Right kidney (tissue), 1 donor: Measurements from ENCODE around the gene UBE2E1.

Experiments
- DNase-seq: peaks from one replicate; pipeline ENCODE4 v3.0.0-alpha.2; 2016

UBE2E1 gene

DNA sequence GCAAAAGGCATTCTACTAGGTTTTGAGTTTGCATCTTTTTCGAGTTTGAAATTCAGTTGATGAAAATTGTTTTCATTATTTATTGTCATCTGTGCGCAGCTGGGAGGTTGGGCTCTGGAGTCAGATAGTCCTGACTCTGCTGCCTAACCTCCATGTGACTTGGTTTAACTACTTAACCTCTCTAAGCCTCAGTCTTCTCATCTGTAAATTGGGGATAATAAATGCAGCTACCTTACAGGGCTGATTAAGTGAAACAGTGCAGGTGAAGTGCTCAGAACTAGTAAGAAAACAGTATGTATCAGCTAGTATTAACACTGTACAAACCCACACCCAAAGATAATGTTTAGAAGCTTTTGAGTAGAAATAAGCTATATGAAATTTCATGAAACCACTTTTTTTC, 14.1 kb upstream of the UBE2E1 start:
- no peak for DNase-seq

GRCh38 chr3:23793528-23794134, 12.1 kb upstream of the UBE2E1 start:
- DNase-seq: no peak

DNA sequence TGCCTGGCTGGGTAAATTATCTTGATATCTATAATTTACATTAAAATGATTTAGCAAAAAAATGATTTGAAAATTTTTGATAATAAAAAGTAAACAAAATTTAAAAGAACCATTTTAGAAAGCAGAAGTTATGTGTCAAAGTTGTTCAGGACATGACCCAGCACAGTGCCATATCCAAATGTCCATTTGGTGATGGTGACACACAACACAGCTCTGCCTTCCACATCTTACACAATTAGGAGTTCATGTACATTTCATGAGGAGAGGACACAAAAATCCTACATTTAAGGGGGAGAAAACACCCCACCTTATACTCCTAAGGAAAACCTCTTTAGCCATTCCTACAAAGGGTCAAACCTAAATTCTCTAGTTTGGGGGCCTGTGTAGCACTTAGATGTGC, 10.7 kb upstream of the UBE2E1 start:
- no peak for DNase-seq

- DNase-seq: no peak
Observed at GRCh38 chr3:23796518-23796917, 9.2 kb upstream of the UBE2E1 start.

DNA sequence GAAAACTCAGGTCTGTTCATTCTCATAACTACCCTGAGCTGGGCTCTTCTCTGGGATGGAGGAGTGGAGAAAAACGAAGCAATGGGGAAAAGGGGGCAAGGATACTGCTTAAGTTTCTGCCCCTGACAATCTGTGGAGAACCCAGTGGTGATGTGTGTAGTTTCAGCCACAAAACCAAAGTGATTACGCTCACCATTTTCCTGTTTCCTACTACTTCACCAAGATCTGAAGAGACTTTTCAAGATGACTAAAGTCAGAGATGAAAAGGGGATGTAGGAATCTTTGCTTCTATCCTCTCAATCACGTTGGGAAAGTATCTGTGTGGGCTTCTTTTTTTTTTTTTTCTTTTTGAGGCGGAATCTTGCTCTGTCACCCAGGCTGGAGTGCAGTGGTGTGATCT, 8.3 kb upstream of the UBE2E1 start:
- DNase-seq: no peak

DNA sequence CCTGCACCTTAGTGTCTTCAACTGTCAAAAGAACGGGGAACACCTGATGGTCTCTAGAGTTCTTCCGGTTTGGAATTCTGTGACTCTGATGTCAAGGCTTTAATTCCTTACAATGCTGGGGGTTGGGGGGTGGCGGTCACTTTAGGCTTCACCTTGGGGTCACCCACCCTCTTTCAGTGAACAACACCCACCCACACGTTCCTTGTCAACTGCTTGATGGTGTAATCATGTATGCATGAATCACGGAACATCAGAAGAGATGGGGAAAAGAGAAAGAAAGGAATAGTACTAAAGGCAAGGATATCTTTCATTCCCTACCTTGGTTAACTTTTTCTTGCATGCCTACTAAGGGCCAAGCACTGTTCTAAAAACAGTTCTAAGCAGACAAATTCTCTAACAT, 7.3 kb upstream of the UBE2E1 start:
- no peak for DNase-seq

- no peak for DNase-seq
Observed at GRCh38 chr3:23798876-23799275, 6.9 kb upstream of the UBE2E1 start.

GRCh38 chr3:23800731-23801130, 5.0 kb upstream of the UBE2E1 start:
- DNase-seq: no peak

DNA sequence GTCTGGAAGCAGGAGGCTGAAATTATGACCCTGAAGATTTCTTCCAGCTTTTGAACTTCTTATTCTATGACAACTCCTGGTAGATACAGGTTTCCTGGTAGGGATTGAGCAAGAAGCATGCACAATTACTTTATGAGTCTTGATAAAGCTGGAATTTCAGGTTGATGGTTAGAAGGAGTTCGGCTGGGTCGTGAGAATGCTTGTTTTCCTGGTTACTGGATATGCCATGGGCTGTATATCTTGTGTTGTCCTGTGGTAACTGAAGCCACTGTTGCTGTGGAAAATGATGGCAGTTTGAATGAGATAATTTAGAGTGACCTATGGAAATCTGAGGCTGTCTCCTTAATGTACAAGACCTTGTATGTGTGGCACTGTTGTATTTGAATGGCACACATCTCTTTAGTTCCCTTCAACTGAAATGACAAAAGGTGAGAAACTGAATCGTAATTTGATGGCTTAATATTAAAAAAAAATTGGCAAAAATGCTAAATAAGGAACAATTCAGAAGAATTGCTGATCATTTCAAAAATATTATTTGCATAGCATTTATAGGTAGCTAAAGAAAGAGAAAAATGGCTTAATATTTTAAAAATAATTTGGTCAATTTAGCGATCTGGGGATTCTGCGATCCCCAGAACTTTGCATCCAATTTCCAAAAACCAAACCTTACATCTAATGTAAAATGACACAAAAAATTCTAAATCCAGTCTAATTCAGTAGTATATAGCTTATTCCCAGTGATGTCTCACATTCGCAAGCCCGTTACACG, 1.1 kb upstream of the UBE2E1 start:
- DNase-seq: no peak

DNA sequence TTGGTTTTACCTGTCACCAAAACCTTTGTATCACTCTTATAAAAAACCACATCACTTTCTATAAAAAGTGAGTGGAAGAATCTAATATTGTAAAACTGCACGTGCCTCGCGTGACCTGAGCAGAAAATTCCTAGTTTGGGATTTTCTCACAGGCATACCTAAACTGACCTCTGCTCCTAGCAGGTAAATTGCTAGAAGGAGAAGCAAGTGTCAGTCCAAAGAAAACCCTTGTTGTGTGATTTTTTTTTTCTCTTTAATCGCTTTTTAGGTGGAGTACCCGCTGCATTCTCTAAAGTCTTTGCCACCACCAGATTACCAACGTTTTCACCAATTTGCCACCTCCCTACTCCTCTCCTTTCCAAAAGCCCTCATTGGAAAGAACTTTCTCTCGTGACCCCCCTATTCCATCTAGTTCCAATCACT, 534 bp upstream of the UBE2E1 start:
- DNase-seq: peak; percentile 50

DNA sequence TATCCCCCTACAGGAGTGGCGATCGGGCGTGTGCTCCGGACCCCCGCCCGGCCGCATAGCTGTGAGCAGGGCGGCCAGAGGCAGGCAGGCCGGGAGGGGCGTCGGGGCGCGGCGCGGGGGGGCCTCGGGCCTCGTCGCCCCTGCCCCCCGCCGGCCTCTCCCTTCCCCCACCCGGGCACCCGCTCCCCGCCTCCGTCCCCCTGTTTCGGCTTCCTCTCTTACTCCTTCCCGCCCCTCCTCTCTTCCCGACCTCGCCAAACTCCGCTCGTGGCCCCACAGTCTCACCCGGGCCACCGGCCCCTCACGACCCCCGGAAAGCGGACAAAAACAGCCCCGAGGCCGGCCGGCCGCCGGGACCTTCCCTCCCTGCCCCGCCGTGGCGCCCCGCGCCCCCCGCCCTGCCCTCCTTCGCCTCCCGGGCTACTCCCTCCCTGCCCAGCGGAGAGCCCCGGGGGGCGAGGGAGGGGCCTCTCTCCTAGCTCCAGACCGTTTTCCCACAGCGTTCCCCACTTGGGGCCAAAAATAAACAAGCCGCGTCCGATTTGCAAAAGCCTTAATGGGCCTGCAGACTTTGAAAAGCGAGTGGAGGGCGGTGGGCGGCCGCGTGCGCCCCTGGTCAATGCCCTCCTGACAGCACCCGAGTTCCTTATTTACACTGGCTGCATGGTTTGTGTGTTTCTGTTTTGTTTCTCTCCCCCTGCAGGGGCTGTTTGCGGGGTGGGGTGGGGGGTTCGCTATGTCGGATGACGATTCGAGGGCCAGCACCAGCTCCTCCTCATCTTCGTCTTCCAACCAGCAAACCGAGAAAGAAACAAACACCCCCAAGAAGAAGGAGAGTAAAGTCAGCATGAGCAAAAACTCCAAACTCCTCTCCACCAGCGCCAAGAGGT, 1.0 kb downstream of the UBE2E1 start:
- DNase-seq: peak; percentile 70

- DNase-seq: no peak
Observed at GRCh38 chr3:23807424-23808015, 1.8 kb downstream of the UBE2E1 start.

- no peak for DNase-seq
Observed at GRCh38 chr3:23808525-23808924, 2.8 kb downstream of the UBE2E1 start.

GRCh38 chr3:23809294-23809693, 3.5 kb downstream of the UBE2E1 start:
- no peak for DNase-seq

DNA sequence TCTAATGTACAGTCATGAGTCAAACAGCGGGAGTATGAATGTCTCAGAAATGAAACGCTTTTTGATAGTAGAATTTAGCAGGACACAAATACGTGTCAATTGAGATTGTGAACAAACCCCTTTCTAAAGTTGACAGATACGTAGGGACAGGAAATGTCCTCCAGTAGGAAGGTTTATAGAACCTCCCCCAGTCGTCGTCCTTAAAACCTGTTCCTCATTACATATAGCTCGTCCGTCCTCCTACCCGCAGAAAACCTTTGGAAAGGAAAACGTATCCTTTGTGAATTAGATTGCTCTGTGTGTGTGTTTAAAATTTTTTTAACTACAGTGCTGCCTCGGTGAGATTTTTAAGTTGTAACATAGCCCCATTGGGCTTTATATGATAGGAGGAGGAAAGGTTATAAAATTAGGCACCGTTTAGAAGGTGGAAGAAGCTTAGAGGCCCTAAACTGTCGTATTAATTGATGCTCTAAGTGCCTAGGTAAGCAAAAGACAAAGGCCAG, 4.1 kb downstream of the UBE2E1 start:
- peak; percentile 42 for DNase-seq

DNA sequence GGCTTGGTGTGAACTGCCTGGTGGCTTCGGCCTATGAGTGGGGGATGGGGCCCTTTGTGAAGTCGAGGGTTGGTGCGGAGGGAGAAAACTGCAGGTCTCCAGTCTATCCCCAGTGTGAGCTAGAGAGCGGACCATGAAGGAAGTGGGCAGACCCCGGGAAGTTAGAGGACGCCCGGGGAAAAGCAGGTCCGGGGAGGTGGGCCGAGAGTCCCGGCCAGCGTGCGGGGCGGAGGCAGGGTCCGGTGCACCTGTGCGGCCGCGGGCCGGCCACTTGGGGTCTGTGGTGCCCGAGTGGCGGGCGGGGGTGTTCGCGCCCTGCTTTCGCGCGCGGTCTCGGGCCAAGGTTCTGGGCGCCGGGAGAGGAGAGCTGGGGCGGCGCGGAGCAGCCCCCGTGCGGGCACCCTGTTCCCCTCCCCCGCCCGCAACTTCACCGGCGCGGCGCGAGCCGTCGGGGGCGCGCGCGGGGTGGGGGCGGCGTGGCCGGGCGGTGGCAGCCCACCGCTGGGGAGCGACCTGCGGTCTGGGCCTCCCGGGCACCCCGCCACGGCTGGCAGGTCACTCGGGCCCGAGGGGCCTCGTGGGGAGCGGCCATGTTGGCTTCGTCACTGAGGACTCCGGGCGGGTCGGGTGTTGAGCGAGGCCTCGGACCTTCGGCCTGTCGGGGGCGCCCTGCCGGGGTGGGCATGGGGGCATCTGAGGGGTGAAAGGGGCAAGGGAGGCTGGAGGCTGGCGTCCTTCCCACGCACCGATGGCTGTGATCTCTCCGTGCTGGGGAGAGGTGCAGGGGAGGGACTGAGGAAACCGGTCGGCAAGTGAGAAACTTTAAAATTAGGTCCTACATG, 4.8 kb downstream of the UBE2E1 start:
- DNase-seq: peak; percentile 79

DNA sequence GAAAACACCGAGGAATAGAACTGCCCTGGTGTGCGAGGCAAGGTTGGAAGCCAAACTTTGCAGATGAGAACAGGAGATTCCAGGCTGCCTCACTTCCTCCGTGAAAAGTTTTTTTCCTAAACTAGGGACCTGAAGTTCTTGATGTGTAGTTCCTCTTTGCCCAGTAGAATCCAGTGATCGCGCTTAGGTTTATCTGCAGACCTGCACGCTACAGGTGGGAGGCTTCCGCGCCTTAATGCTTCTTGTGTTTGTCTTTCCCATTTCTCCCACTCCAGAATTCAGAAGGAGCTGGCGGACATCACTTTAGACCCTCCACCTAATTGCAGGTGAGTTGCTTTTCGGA, 5.4 kb downstream of the UBE2E1 start:
- peak; percentile 67 for DNase-seq

- DNase-seq: no peak
Observed at GRCh38 chr3:23811919-23812318, 6.2 kb downstream of the UBE2E1 start.

- DNase-seq: no peak
Observed at GRCh38 chr3:23815879-23816278, 10.1 kb downstream of the UBE2E1 start.

- no peak for DNase-seq
Observed at GRCh38 chr3:23816721-23817120, 11.0 kb downstream of the UBE2E1 start.

DNA sequence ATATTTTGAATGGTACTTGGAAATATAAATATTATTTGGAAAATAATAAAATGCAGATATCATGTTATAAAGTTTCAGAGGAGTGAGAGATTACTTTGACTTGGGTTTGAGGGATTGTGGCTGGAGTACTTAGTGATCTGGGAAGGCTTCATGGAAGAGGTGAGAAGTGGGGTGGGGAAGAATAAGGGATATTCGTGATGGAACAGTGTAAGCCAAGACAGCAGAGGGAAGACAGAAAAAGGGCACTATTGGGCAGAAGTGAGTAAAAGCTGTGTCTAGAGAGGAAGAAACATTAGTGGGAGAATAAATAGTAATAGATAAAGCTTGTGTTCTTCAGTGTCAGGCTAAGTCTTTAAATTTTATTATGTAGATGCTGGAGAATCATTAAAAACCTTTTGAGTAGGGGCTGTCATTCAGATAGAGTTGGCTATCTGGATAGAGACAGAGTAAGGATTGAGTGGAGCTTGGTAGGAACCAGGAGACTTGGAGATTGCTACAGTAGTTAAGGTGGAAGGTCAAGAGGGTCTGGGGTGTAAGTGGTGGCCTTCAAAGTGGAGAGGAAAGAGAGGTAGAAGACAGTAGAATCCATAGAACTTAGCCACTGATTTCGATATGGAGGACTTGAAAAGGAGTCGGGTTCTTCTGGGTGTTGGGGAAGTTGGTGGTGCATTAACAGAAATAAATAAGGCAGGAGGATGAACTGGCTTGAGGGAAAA, 11.9 kb downstream of the UBE2E1 start:
- no peak for DNase-seq
